ENCODE measurements around the gene SEMA4A.

The SEMA4A gene

GRCh38 chr1:156200044-156200443, 46.7 kb downstream of the SEMA4A start (continued):
- no peak for TF ChIP-seq PRDM4 (tag by site-specific recombination; IDR thresholded peaks at IDR 0.05)
- TF ChIP-seq YY2 (tag by site-specific recombination; IDR thresholded peaks at IDR 0.05), result no peak
- no peak for TF ChIP-seq ZFP41 (tag by site-specific recombination; IDR thresholded peaks at IDR 0.05; ENCODE audit: borderline replicate concordance)
- no peak for TF ChIP-seq PBX3 (CRISPR knock-in tag; IDR thresholded peaks at IDR 0.05)
- TF ChIP-seq ZNF23 (tag by site-specific recombination; IDR thresholded peaks at IDR 0.05; ENCODE audit: borderline replicate concordance), result no peak
- no peak for TF ChIP-seq KLF1 (tag by site-specific recombination; IDR thresholded peaks at IDR 0.05)
- TF ChIP-seq HOXC10 (CRISPR knock-in tag; IDR thresholded peaks at IDR 0.05), result no peak
- no peak for TF ChIP-seq ZNF184 (tag by site-specific recombination; IDR thresholded peaks at IDR 0.05)
- no peak for TF ChIP-seq ZNF580 (tag by site-specific recombination; IDR thresholded peaks at IDR 0.05)

GRCh38 chr1:156203331-156203730, 49.9 kb downstream of the SEMA4A start:
- TF ChIP-seq GLIS2 (tag by site-specific recombination; IDR thresholded peaks at IDR 0.05) (no peak), ZNF792 (tag by site-specific recombination; IDR thresholded peaks at IDR 0.05) (no peak), ZNF157 (tag by site-specific recombination; IDR thresholded peaks at IDR 0.05) (no peak), ZBTB6 (tag by site-specific recombination; IDR thresholded peaks at IDR 0.05) (no peak), ZNF549 (tag by site-specific recombination; IDR thresholded peaks at IDR 0.05) (no peak), RBAK (tag by site-specific recombination; IDR thresholded peaks at IDR 0.05) (no peak), ZXDB (tag by site-specific recombination; IDR thresholded peaks at IDR 0.05) (no peak), TSHZ1 (tag by site-specific recombination; IDR thresholded peaks at IDR 0.05; ENCODE audit: borderline replicate concordance) (no peak), ZNF571 (tag by site-specific recombination; IDR thresholded peaks at IDR 0.05) (no peak)
- ChIA-PET CTCF (interaction anchor here (0.6 to 1.5 kb wide), 3 partner anchors 8 to 177 kb away, joined by 3 to 4 read pairs (median 3); no protein-coding TSS in a partner anchor), POLR2A (interaction anchor here (1.4 to 1.5 kb wide), 2 partner anchors 9 to 10 kb away, joined by 4 read pairs; partner anchors contain the start of genes PMF1 and SLC25A44)
- H3K27ac ChIP-seq (ENCODE audit: extremely low read depth, low read depth, low read length), result no peak overlapping the region
- H3K9me3 ChIP-seq (ENCODE audit: control insufficient read depth, insufficient read depth, low read depth, low read length), result no peaks in the 10 kb centered on the region
- no peak overlapping the region for H3K4me3 ChIP-seq (ENCODE audit: low read depth, low read length)
- H3K4me1 ChIP-seq (ENCODE audit: control insufficient read depth, insufficient read depth, low read length), result no peaks in the 10 kb centered on the region
- peaks cover 16 to 71% of the 10 kb centered on the region in 2 experiments; a peak in 2 of 3 replicates for H3K36me3 ChIP-seq (ENCODE audit: control insufficient read depth in 2 of 2, insufficient read depth in 1 of 2, low read length in 2 of 2)

All from HEK293 (cell line).